RWPE2 (cell line): ENCODE results near the gene B2M.
"Not testable (repeated sequence)": the region's sequence is repeated elsewhere in the genome, so short reads cannot be mapped to it uniquely, and the experiment has no call there.

Source experiments
- ATAC-seq: fragments of 200-7000 bp; cut with Tn5 transposase; 3 replicates; pipeline ENCODE4 v1.9.1; 2021; ENCODE audit warnings: low read depth
- DNase-seq: peaks from one replicate; pipeline ENCODE4 v3.0.0-alpha.2; 2020; ENCODE audit warnings: low spot score
- H3K27ac ChIP-seq: fragments of 450-650 bp; 2 replicates; pipeline ENCODE4 v1.5.1; 2017; ENCODE audit warnings: mild to moderate bottlenecking; ENCODE audit not compliant: poor library complexity, severe bottlenecking
- H3K27me3 ChIP-seq: fragments of 250-450 bp; sonication (Bioruptor Pico); 2 replicates; pipeline ENCODE4 v1.5.1; 2021; ENCODE audit warnings: mild to moderate bottlenecking, moderate library complexity; ENCODE audit not compliant: insufficient read depth, poor library complexity, severe bottlenecking
- H3K36me3 ChIP-seq: fragments of 250-450 bp; sonication (Bioruptor Pico); 2 replicates; pipeline ENCODE4 v1.5.1; 2020; ENCODE audit warnings: low read depth, mild to moderate bottlenecking, moderate library complexity
- H3K4me1 ChIP-seq: fragments of 250-450 bp; sonication (Bioruptor Pico); 2 replicates; pipeline ENCODE4 v1.5.1; 2021; ENCODE audit warnings: mild to moderate bottlenecking, moderate library complexity; ENCODE audit not compliant: insufficient read depth, poor library complexity, severe bottlenecking
- H3K4me3 ChIP-seq: fragments of 250-450 bp; sonication (Bioruptor Pico); 2 replicates; pipeline ENCODE4 v1.5.1; 2021; ENCODE audit warnings: mild to moderate bottlenecking, moderate library complexity; ENCODE audit not compliant: severe bottlenecking
- H3K9me3 ChIP-seq: fragments of 250-450 bp; sonication (Bioruptor Pico); 2 replicates; pipeline ENCODE4 v1.5.1; 2021; ENCODE audit warnings: mild to moderate bottlenecking, moderate library complexity; ENCODE audit not compliant: severe bottlenecking
- TF ChIP-seq, protein P1 (sequence below): fragments of 450-650 bp; IDR thresholded peaks from one replicate; pipeline ENCODE4 v1.5.1; 2017; ENCODE audit warnings: mild to moderate bottlenecking, moderate library complexity; ENCODE audit not compliant: poor library complexity, severe bottlenecking

The B2M gene

DNA sequence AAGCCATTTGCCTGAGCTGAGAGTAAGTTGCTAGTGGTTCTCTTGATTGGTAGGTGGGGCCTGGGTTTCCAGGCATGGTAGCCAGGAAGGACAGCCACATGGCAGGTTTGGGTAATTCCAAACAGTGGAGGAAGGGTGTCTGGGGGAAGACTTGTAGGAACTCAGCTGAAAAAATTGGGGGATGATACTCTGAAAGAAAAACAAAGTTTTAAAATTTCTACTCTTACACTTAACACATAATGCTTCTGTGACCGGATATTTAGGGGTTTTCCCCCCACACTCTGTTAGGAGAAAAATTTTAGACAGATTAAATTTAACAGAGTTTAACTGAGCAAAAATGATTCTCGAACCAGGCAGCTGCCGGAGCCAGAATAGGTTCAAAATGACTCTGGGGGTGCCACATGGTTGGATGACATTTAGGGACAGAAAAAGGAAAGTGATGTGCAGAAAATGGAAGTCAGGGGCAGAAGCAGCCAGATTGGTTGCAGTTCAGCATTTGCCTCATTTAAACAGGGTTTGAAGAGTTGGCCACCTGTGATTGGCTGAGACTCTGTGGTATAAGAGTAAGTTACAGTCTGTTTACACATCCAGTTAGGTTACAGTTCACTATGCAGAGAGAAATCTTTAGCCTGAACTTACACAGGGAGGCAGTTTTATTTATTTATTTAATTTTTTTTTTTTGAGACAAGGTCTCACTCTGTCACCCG lies 8.1 kb downstream of the B2M start:
- H3K36me3 ChIP-seq = peaks cover 46% of the 10 kb centered on the region
- TF ChIP-seq, protein P1, sequence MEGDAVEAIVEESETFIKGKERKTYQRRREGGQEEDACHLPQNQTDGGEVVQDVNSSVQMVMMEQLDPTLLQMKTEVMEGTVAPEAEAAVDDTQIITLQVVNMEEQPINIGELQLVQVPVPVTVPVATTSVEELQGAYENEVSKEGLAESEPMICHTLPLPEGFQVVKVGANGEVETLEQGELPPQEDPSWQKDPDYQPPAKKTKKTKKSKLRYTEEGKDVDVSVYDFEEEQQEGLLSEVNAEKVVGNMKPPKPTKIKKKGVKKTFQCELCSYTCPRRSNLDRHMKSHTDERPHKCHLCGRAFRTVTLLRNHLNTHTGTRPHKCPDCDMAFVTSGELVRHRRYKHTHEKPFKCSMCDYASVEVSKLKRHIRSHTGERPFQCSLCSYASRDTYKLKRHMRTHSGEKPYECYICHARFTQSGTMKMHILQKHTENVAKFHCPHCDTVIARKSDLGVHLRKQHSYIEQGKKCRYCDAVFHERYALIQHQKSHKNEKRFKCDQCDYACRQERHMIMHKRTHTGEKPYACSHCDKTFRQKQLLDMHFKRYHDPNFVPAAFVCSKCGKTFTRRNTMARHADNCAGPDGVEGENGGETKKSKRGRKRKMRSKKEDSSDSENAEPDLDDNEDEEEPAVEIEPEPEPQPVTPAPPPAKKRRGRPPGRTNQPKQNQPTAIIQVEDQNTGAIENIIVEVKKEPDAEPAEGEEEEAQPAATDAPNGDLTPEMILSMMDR = no peak
- no peaks in the 10 kb centered on the region for H3K4me1 ChIP-seq
- DNase-seq = no peak
- no peak overlapping the region for H3K4me3 ChIP-seq
- no peaks in the 10 kb centered on the region for H3K9me3 ChIP-seq
- no peak overlapping the region for H3K27ac ChIP-seq
- peak; percentile 33; the same call in 2 of the 3 replicates for ATAC-seq
- no peaks in the 10 kb centered on the region for H3K27me3 ChIP-seq

DNA sequence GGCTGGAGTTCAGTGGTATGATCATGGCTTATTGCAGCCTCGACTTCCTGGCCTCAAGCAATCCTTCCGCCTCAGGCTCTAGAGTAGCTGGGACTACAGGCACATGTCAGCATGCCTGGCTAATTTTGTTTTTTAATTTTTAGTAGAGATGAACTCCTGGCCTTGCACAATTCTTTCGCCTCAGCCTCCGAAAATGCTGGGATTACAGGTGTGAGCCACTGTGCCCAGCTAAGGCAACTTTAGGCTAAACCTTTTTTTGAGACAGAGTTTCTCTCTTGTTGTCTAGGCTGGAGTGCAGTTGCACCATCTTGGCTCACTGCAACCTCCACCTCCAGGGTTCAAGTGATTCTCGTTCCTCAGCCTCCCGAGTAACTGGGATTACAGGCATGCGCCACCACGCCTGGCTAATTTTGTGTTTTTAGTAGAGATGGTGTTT lies 8.7 kb downstream of the B2M start:
- H3K27me3 ChIP-seq, H3K4me3 ChIP-seq, H3K27ac ChIP-seq, H3K4me1 ChIP-seq, DNase-seq, ATAC-seq, H3K9me3 ChIP-seq: not testable (repeated sequence)
- peaks cover 40% of the 10 kb centered on the region for H3K36me3 ChIP-seq

DNA sequence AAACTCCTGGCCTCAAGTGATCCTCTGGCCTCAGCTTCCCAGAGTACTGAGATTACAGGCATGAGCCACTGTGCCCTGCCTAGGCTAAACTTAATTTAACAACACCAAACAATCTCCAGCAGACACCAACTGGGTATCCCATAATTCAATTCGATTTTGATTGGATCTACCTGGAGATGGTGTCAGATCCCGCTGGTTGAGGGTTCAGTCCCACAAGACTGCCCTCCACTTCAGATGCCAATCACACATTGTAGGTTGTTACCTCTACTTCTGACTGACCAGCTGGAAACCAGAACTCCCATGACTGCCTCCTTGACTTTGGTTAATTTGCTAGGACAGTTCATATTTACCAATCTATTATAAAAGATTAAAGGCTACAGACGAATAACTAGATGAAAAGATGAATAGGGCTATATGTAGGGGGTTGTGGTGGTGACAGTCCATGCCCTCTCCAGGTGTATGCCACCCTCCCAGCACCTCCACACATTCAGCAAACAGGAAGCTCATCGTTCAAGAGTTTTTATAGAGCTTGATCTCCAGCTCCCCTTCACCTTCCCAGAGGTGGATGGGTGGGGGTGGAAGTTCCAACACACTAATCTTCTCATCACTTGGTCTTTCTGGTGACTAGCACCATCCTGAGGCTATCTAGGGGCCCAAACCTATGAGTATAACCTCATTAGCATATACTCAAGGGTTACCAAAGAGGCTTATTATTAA lies 9.3 kb downstream of the B2M start:
- ATAC-seq (peak; percentile 43; the same call in 2 of the 3 replicates), DNase-seq (no peak)
- H3K36me3 ChIP-seq = peaks cover 34% of the 10 kb centered on the region
- H3K9me3 ChIP-seq = no peaks in the 10 kb centered on the region
- no peak overlapping the region for H3K27ac ChIP-seq
- no peaks in the 10 kb centered on the region for H3K4me1 ChIP-seq
- H3K4me3 ChIP-seq = no peak overlapping the region
- TF ChIP-seq, protein P1 = no peak
- H3K27me3 ChIP-seq = no peaks in the 10 kb centered on the region

DNA sequence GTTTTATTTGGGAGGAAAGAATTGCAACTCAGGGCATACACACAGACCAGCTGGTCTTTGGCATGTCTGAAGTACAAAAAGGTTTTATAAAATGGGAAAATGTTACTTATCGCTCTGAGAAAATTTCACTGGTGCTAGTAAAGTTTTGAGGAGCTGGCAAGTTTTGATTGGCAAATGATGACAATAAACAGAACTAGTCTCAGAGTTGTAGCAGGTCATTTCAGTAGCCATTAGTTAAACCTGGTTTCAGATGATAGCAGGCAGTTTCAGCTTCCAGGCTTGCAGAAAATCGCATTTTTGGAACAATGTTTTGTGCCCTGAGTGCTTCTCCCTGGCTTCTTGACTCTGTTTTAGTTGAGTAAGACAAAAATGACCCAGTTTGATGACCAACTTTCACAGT lies 10.7 kb downstream of the B2M start:
- peaks cover 11% of the 10 kb centered on the region for H3K4me1 ChIP-seq
- DNase-seq (no peak), ATAC-seq (no peak)
- TF ChIP-seq, protein P1 = no peak
- H3K27ac ChIP-seq = no peak overlapping the region
- H3K4me3 ChIP-seq = no peak overlapping the region
- H3K36me3 ChIP-seq = peaks cover 20% of the 10 kb centered on the region
- H3K27me3 ChIP-seq = no peaks in the 10 kb centered on the region
- no peaks in the 10 kb centered on the region for H3K9me3 ChIP-seq

DNA sequence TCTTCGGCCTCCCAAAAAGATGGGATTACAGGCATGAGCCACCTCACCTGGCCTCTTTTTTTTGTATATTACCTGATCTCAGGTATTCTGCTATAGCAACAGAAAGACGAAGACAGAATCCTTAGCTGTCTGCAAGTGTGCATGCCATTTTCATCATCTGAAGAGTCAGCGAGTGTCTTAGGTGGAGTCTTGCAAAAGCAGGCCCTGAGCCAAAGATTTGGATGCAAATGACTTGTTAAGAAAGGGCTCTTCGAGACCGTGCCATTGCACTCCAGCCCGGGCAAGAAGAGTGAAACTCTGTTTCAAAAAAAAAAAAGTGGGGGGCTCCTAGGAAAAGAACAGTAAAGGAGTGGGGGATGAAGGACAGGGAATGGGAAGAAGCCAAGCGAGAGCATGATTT lies 14.8 kb downstream of the B2M start:
- Histone ChIP-seq H3K4me1 (peaks cover 32% of the 10 kb centered on the region), H3K9me3 (no peaks in the 10 kb centered on the region), H3K27me3 (no peaks in the 10 kb centered on the region), H3K27ac (peak overlapping the region; percentile 80), H3K4me3 (no peak overlapping the region), H3K36me3 (no peaks in the 10 kb centered on the region)
- TF ChIP-seq, protein P1 = no peak
- DNase-seq (no peak), ATAC-seq (no peak)
